WTC11 (cell line): ENCODE measurements around the gene PHOX2B. TPM values are rescaled to one million over a fixed set of nuclear protein-coding genes. Genes with fewer than 3 reads are reported as not detected.

Source experiments
- ATAC-seq: fragments of 200-7000 bp; cut with Tn5 transposase; 2 replicates; pipeline ENCODE4 v1.10.0; 2021; ENCODE audit warnings: mild to moderate bottlenecking, moderate library complexity
- CTCF ChIA-PET: fragments of 300-600 bp; sonication (Branson Sonifier 250); formaldehyde crosslinking; loops from one replicate; lab custom pipeline; 2021; ENCODE audit warnings: antibody characterized with exemption; lab: Charles Lee
- POLR2A ChIA-PET: fragments of 350-600 bp; sonication (Branson Sonifier 250); formaldehyde crosslinking; loops from one replicate; lab custom pipeline; 2021; ENCODE audit warnings: antibody characterized with exemption; lab: Charles Lee
- DNase-seq: peaks from one replicate; pipeline ENCODE4 v3.0.0; 2021; ENCODE audit warnings: low spot score
- H3K27ac Mint-ChIP-seq: 2 replicates; pipeline ENCODE4 v1.8.0; 2021; ENCODE audit warnings: mixed read lengths
- H3K27me3 Mint-ChIP-seq: 2 replicates; pipeline ENCODE4 v1.8.0; 2021; ENCODE audit warnings: low read depth, mild to moderate bottlenecking, moderate library complexity, mixed read lengths
- H3K36me3 Mint-ChIP-seq: 2 replicates; pipeline ENCODE4 v1.8.0; 2021; ENCODE audit warnings: mixed read lengths
- H3K4me1 Mint-ChIP-seq: 2 replicates; pipeline ENCODE4 v1.8.0; 2022; ENCODE audit warnings: mixed read lengths
- H3K4me3 Mint-ChIP-seq: 2 replicates; pipeline ENCODE4 v1.8.0; 2021; ENCODE audit warnings: mild to moderate bottlenecking, moderate library complexity, mixed read lengths
- H3K9me3 Mint-ChIP-seq: 2 replicates; pipeline ENCODE4 v1.8.0; 2021; ENCODE audit warnings: mixed read lengths
- CBFB ChIP-seq: sonication (generic); formaldehyde crosslinking; IDR thresholded peaks from 2 replicates; pipeline ENCODE4 v1.8.1; 2022; ENCODE audit warnings: mild to moderate bottlenecking, low read depth, missing genetic modification reagents
- CDX4 ChIP-seq: fragments of 250-450 bp; sonication (Bioruptor Pico); IDR thresholded peaks from 2 replicates; pipeline ENCODE4 v1.9.0; 2021; ENCODE audit warnings: moderate library complexity, mild to moderate bottlenecking, inconsistent platforms, borderline replicate concordance
- E2F1 ChIP-seq: sonication (generic); formaldehyde crosslinking; IDR thresholded peaks from 2 replicates; pipeline ENCODE4 v1.8.0; 2022; ENCODE audit warnings: mild to moderate bottlenecking, missing genetic modification reagents
- ELF4 ChIP-seq: sonication (generic); formaldehyde crosslinking; IDR thresholded peaks from 2 replicates; pipeline ENCODE4 v1.8.1; 2022; ENCODE audit warnings: low read depth, mild to moderate bottlenecking, moderate library complexity, missing genetic modification reagents
- ESRRA ChIP-seq: sonication (generic); formaldehyde crosslinking; IDR thresholded peaks from 2 replicates; pipeline ENCODE4 v1.8.1; 2022; ENCODE audit warnings: mild to moderate bottlenecking, missing genetic modification reagents, borderline replicate concordance
- GRHL2 ChIP-seq: fragments of 250-450 bp; sonication (Bioruptor Pico); IDR thresholded peaks from 2 replicates; pipeline ENCODE4 v1.8.0; 2022; ENCODE audit warnings: mild to moderate bottlenecking, moderate library complexity; ENCODE audit not compliant: insufficient replicate concordance, severe bottlenecking
- HMGXB4 ChIP-seq: sonication (generic); formaldehyde crosslinking; IDR thresholded peaks from 2 replicates; pipeline ENCODE4 v1.8.1; 2023; ENCODE audit warnings: mild to moderate bottlenecking, moderate library complexity, missing genetic modification reagents
- IRF1 ChIP-seq: sonication (generic); formaldehyde crosslinking; IDR thresholded peaks from 2 replicates; pipeline ENCODE4 v1.8.0; 2023; ENCODE audit warnings: missing genetic modification reagents
- MLX ChIP-seq: sonication (generic); formaldehyde crosslinking; IDR thresholded peaks from 2 replicates; pipeline ENCODE4 v1.8.1; 2023; ENCODE audit warnings: mild to moderate bottlenecking, missing genetic modification reagents, moderate library complexity
- MXD4 ChIP-seq: fragments of 250-450 bp; sonication (Bioruptor Pico); IDR thresholded peaks from 2 replicates; pipeline ENCODE4 v1.8.0; 2021; ENCODE audit warnings: mild to moderate bottlenecking, moderate library complexity, borderline replicate concordance
- NFATC4 ChIP-seq: fragments of 250-450 bp; sonication (Bioruptor Pico); IDR thresholded peaks from 2 replicates; pipeline ENCODE4 v1.9.0; 2021; ENCODE audit warnings: mild to moderate bottlenecking
- NFE2L1 ChIP-seq: sonication (generic); formaldehyde crosslinking; IDR thresholded peaks from 2 replicates; pipeline ENCODE4 v1.8.1; 2023; ENCODE audit warnings: missing genetic modification reagents
- OVOL2 ChIP-seq: fragments of 250-450 bp; sonication (Bioruptor Pico); IDR thresholded peaks from 2 replicates; pipeline ENCODE4 v1.9.0; 2021; ENCODE audit warnings: mild to moderate bottlenecking, borderline replicate concordance
- PRDM15 ChIP-seq: sonication (generic); formaldehyde crosslinking; IDR thresholded peaks from 2 replicates; pipeline ENCODE4 v1.8.0; 2022; ENCODE audit warnings: missing genetic modification reagents
- SMAD4 ChIP-seq: sonication (generic); formaldehyde crosslinking; IDR thresholded peaks from 2 replicates; pipeline ENCODE4 v1.8.0; 2022; ENCODE audit warnings: mild to moderate bottlenecking, missing genetic modification reagents
- ZNF219 ChIP-seq: sonication (generic); formaldehyde crosslinking; IDR thresholded peaks from 2 replicates; pipeline ENCODE4 v1.8.0; 2023; ENCODE audit warnings: missing genetic modification reagents, mild to moderate bottlenecking, borderline replicate concordance
- ZNF232 ChIP-seq: sonication (generic); formaldehyde crosslinking; IDR thresholded peaks from 2 replicates; pipeline ENCODE4 v1.8.0; 2022; ENCODE audit warnings: mild to moderate bottlenecking, missing genetic modification reagents
- ZNF671 ChIP-seq: fragments of 250-450 bp; sonication (Bioruptor Pico); IDR thresholded peaks from 2 replicates; pipeline ENCODE4 v1.8.0; 2021; ENCODE audit warnings: mild to moderate bottlenecking
- total RNA-seq: library from RNA; stranded (reverse); gene quantifications from 3 replicates; pipeline ENCODE4 v1.2.3, GENCODE V29; 2021

PHOX2B gene
- total RNA-seq, 1 experiment from 2014 or later: not detected

GRCh38 chr4:41714364-41715000, 34.0 kb downstream of the PHOX2B start:
- H3K4me1 Mint-ChIP-seq: no peaks in the 10 kb centered on the region
- no peak overlapping the region for H3K4me3 Mint-ChIP-seq

GRCh38 chr4:41713768-41714167, 34.8 kb downstream of the PHOX2B start:
- DNase-seq: no peak
- peaks cover 11% of the 10 kb centered on the region for H3K27me3 Mint-ChIP-seq
- ATAC-seq: no peak
- POLR2A ChIA-PET: no interaction called here
- H3K4me1 Mint-ChIP-seq: no peaks in the 10 kb centered on the region
- no peak overlapping the region for H3K27ac Mint-ChIP-seq
- H3K9me3 Mint-ChIP-seq: peaks cover 8% of the 10 kb centered on the region
- no peak for TF ChIP-seq NFE2L1 (CRISPR knock-in tag)
- no peak for TF ChIP-seq ESRRA (CRISPR knock-in tag)
- TF ChIP-seq, all 79 proteins: peak for 0
- CTCF ChIA-PET: no interaction called here
- Mint-ChIP-seq H3K36me3 (no peaks in the 10 kb centered on the region), H3K4me3 (no peak overlapping the region)

More at GRCh38 chr4:41714364-41715000, 34.0 kb downstream of the PHOX2B start:
- peaks cover 8% of the 10 kb centered on the region for H3K9me3 Mint-ChIP-seq
- no peak overlapping the region for H3K27ac Mint-ChIP-seq
- CTCF ChIA-PET: no interaction called here
- DNase-seq: no peak
- TF ChIP-seq CBFB (CRISPR knock-in tag) (no peak), ZNF232 (CRISPR knock-in tag) (no peak), OVOL2 (CRISPR knock-in tag) (no peak), ELF4 (CRISPR knock-in tag) (no peak), PRDM15 (CRISPR knock-in tag) (no peak), NFE2L1 (CRISPR knock-in tag) (no peak), IRF1 (no peak), E2F1 (CRISPR knock-in tag) (no peak)
- no peaks in the 10 kb centered on the region for H3K36me3 Mint-ChIP-seq
- ATAC-seq: no peak
- peaks cover 16% of the 10 kb centered on the region for H3K27me3 Mint-ChIP-seq
- POLR2A ChIA-PET: no interaction called here

GRCh38 chr4:41712425-41712824, 36.1 kb downstream of the PHOX2B start:
- H3K27me3 Mint-ChIP-seq: peaks cover 11% of the 10 kb centered on the region; the same call in 1 of the 2 replicates
- H3K4me3 Mint-ChIP-seq: no peak overlapping the region
- ChIA-PET CTCF (interaction anchor here (1.3 kb wide), 1 partner anchor 51 kb away, joined by 3 read pairs; no protein-coding TSS in a partner anchor), POLR2A (interaction anchor here (0.6 kb wide), 1 partner anchor 126 kb away, joined by 4 read pairs; no protein-coding TSS in a partner anchor)
- no peaks in the 10 kb centered on the region for H3K4me1 Mint-ChIP-seq
- H3K36me3 Mint-ChIP-seq: no peaks in the 10 kb centered on the region
- DNase-seq: no peak
- ATAC-seq: no peak
- H3K27ac Mint-ChIP-seq: no peak overlapping the region
- H3K9me3 Mint-ChIP-seq: peaks cover 8% of the 10 kb centered on the region
- TF ChIP-seq GRHL2 (CRISPR knock-in tag) (no peak), ZNF219 (CRISPR knock-in tag) (no peak), MXD4 (CRISPR knock-in tag) (no peak), HMGXB4 (CRISPR knock-in tag) (no peak), MLX (CRISPR knock-in tag) (no peak), ZNF671 (CRISPR knock-in tag) (no peak), SMAD4 (CRISPR knock-in tag) (no peak), PRDM15 (CRISPR knock-in tag) (no peak), NFATC4 (CRISPR knock-in tag) (no peak), CDX4 (CRISPR knock-in tag) (no peak), ELF4 (CRISPR knock-in tag) (no peak)
